MM.1S (cell line): ENCODE results near the gene KCNK10.

Source experiments
- EZH2 ChIP-seq: fragments of 300-600 bp; sonication (generic); optimal IDR thresholded peaks from 2 replicates; pipeline ENCODE3; 2017; ENCODE audit warnings: low read depth, mild to moderate bottlenecking, antibody characterized with exemption, low read length, mixed read lengths
- TF ChIP-seq, protein P1 (sequence below): fragments of 300-600 bp; sonication (generic); IDR thresholded peaks from 2 replicates; pipeline ENCODE4 v1.5.1; 2016; ENCODE audit warnings: antibody characterized with exemption, low read length, mixed read lengths

DNA sequence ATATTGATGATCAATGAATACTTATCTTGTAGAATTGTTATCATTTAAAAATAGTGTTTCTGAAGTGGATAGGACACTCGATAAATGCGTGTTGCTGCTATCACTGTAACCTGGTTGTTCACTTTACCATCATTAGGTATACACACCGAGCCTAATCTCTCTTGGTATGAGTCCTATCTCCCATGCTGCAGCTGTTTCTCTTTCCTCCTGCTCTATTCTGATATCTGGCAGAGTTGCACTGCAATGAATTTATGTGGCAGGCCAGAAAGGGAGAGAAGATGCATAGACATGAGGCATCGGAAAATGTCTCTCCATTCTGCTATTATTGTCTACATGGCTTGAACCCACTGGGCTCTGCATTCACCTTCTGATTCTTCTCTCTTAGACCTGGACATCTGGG lies 26.7 kb downstream of the KCNK10 start:
- no peak for TF ChIP-seq EZH2
- TF ChIP-seq, protein P1, sequence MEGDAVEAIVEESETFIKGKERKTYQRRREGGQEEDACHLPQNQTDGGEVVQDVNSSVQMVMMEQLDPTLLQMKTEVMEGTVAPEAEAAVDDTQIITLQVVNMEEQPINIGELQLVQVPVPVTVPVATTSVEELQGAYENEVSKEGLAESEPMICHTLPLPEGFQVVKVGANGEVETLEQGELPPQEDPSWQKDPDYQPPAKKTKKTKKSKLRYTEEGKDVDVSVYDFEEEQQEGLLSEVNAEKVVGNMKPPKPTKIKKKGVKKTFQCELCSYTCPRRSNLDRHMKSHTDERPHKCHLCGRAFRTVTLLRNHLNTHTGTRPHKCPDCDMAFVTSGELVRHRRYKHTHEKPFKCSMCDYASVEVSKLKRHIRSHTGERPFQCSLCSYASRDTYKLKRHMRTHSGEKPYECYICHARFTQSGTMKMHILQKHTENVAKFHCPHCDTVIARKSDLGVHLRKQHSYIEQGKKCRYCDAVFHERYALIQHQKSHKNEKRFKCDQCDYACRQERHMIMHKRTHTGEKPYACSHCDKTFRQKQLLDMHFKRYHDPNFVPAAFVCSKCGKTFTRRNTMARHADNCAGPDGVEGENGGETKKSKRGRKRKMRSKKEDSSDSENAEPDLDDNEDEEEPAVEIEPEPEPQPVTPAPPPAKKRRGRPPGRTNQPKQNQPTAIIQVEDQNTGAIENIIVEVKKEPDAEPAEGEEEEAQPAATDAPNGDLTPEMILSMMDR = no peak
